GM06990 (cell line): ENCODE measurements around the gene EIF2S2.

Source experiments
- DNase-seq: peaks from one replicate; pipeline ENCODE4 v3.0.0-alpha.2; 2011; ENCODE audit not compliant: insufficient read length; ENCODE audit errors: extremely low read depth
- H3K27me3 ChIP-seq: replicated peaks from 2 replicates; pipeline ENCODE4 v1.6.0; 2011; ENCODE audit warnings: low read length; ENCODE audit not compliant: control insufficient read depth, insufficient read depth
- H3K36me3 ChIP-seq: 2 replicates; pipeline ENCODE4 v1.5.1; 2011; ENCODE audit warnings: low read length; ENCODE audit not compliant: control insufficient read depth, insufficient read depth
- H3K4me3 ChIP-seq: replicated peaks from 2 replicates; pipeline ENCODE4 v1.5.1; 2011; ENCODE audit warnings: low read depth, mild to moderate bottlenecking, control low read depth, low read length
- CTCF ChIP-seq: IDR thresholded peaks from 2 replicates; pipeline ENCODE4 v1.5.1; 2011; ENCODE audit warnings: low read length, control low read depth, mild to moderate bottlenecking, inconsistent platforms; ENCODE audit not compliant: insufficient read depth, poor library complexity, severe bottlenecking

The EIF2S2 gene

GRCh38 chr20:34083781-34084180 lies 28.3 kb downstream of the EIF2S2 start:
- Histone ChIP-seq H3K27me3 (no peaks in the 10 kb centered on the region), H3K4me3 (no peak overlapping the region), H3K36me3 (peaks cover 45% of the 10 kb centered on the region)
- no peak for DNase-seq
- no peak for TF ChIP-seq CTCF

- TF ChIP-seq CTCF: no peak
- H3K36me3 ChIP-seq: peaks cover 43% of the 10 kb centered on the region
- DNase-seq: no peak
- H3K4me3 ChIP-seq: no peak overlapping the region
- H3K27me3 ChIP-seq: no peaks in the 10 kb centered on the region
Measured at GRCh38 chr20:34083137-34083536, 28.9 kb downstream of the EIF2S2 start.

GRCh38 chr20:34082232-34082887 lies 29.7 kb downstream of the EIF2S2 start:
- no peak for DNase-seq
- TF ChIP-seq CTCF: no peak
- H3K36me3 ChIP-seq: peaks cover 45% of the 10 kb centered on the region

GRCh38 chr20:34079818-34080217 lies 32.2 kb downstream of the EIF2S2 start:
- no peak overlapping the region for H3K4me3 ChIP-seq
- H3K27me3 ChIP-seq: no peaks in the 10 kb centered on the region
- no peak for DNase-seq
- H3K36me3 ChIP-seq: peaks cover 52% of the 10 kb centered on the region
- no peak for TF ChIP-seq CTCF

More at GRCh38 chr20:34082232-34082887, 29.7 kb downstream of the EIF2S2 start:
- Histone ChIP-seq H3K4me3 (no peak overlapping the region), H3K27me3 (no peaks in the 10 kb centered on the region)

DNA sequence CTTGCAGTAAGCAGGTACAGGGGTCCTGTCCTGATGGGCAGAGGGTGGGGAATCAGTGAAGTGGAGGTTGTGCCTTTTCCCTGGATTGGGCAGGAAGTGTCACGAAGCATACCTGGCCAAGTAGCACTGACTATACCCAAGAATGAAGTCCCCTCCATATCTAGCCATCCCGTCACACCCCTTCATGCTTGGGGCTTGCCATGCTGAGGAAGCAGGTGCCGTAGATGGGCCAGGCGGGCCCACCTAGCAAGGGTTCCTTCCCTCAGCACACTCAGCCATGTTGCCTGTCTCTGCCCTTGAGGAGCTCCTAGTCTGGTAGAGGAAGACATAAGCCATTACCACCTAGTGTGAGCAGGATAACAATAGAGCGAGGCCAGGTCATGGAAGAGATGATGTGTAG lies 33.5 kb downstream of the EIF2S2 start:
- Histone ChIP-seq H3K36me3 (peaks cover 58% of the 10 kb centered on the region), H3K27me3 (no peaks in the 10 kb centered on the region), H3K4me3 (no peak overlapping the region)
- DNase-seq: no peak
- TF ChIP-seq CTCF: no peak

GRCh38 chr20:34076952-34077351 lies 35.1 kb downstream of the EIF2S2 start:
- H3K36me3 ChIP-seq: peaks cover 58% of the 10 kb centered on the region
- DNase-seq: no peak
- H3K4me3 ChIP-seq: no peak overlapping the region
- H3K27me3 ChIP-seq: no peaks in the 10 kb centered on the region
- TF ChIP-seq CTCF: no peak
